HL-60/S4 (cell line): ENCODE data around the gene MPZL1.

Experiments
- in situ Hi-C: fragments of 300-500 bp; cut with MboI; formaldehyde crosslinking; loops from 2 replicates; pipeline ENCODE4 v1.14.3; 2022; ENCODE audit warnings: low sequenced_read_pairs

Gene MPZL1

DNA sequence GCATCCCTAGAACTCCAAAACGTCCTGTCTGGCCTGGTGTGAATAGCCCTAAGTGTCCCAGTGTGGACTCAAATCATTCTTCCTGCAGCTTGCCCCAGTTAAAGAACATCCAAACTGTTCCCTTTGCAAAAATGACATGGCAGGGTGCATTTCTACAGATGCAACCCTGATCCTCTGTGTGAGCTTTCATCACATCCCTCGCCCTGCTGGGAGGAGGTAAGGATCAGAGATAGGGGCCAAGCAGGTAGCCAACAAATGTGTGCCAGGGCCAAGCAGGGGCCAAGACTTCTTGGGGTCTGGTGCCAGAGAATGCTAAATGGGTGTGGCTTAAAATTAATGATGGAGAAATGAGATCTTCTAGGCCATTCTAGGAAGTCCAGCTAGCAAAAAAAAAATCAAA lies 27.1 kb upstream of the MPZL1 start:
- in situ Hi-C loops, result no loop called here

DNA sequence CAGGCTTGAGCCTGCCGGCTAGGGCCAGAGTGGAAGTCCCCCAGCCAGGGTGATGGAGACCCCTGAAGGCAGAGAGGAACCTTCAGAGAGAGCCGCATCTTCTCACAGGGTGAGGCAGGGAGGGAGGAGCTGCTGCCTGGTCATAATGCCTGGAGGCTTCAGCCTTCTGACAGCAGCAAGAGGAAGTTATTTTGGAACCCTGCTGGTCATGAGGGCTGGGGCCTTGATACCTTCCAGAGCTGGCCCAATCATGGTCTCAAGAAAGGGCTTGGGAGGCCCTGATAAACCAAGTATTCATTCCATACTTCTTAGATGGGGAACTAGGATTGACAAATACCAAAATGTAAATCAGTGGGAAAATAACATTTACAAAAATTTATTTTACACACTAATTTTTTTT lies 26.6 kb upstream of the MPZL1 start:
- in situ Hi-C loops, result no loop called here

DNA sequence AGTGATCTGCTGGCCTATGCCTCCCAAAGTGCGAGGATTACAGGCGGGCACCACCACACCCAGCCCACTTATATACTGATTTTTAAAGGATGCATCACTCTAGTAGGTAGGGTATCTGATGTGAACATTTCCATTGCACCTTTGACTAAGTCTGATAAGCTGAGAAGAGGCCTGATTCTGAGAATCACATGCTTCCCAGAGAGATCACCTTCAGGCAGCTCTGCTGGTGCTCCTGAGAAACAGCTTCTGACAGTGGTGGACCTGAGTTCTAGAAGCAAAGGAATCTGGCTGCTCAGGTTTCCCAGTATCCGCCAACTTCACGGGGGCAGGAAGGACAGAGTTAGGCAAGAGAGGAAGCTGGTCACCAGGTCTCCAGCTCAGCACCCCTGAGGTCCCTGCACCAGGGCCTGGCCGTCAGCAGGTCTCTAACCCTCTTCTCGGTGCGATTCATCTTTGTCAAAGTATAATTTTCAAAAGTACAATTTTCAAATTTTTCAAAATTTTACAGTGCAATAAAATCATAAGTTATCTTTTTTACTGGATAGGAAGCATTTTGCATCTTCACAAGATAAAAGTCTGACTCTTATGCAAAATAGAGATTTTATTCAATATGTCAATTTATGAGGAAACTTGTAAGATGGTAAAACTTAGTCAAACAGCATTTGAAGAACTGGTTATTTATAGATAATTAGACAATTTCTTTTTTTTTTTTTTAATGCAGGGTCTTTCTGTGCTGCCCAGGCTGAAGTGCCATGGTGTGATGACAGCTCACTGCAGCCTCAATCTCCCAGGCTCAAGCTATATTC lies 25.8 kb upstream of the MPZL1 start:
- in situ Hi-C loops, result no loop called here

DNA sequence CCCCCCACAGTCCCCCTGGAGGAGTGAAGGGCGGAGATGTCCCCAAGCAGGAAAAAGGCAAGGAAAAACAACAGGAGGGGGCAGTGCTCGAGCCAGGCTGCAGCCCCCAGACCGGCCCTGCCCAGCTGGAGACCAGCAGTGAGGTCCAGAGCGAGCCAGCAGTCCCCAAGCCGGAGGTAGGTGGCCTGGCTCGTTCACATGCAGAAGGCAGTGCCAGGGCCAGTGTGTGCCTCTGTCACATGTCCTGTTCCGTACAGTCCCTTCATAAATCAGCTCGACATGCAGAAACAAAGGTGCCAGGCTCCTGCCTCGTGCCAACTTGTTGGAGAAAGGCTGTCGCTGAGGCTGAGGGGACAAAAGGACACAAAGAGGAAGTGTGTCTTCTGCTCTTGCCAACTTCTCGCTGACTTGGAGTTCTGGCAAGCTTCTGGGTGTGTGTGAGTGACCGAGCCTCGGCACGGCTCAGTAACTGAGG lies 24.1 kb upstream of the MPZL1 start:
- in situ Hi-C loops, result no loop called here

DNA sequence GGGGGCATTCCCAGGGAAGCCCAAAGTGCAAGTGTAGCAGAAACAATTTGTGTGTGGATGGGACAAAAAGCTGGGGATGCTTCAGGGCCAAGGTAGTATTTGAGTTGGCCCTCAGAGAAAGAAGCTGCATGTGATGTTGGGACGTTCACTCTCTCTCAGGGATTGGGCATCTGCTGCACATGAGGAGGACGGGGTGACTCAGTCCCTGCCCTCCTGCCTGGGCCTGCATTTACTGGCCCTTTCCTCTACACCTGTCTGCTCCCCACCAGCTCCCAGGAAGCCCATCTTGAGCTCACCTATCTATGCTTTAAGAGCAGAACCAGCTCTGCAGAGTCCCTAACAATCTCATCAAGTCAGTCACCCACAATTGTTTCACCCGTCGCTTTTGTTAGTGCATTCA lies 23.5 kb upstream of the MPZL1 start:
- in situ Hi-C loops, result no loop called here

DNA sequence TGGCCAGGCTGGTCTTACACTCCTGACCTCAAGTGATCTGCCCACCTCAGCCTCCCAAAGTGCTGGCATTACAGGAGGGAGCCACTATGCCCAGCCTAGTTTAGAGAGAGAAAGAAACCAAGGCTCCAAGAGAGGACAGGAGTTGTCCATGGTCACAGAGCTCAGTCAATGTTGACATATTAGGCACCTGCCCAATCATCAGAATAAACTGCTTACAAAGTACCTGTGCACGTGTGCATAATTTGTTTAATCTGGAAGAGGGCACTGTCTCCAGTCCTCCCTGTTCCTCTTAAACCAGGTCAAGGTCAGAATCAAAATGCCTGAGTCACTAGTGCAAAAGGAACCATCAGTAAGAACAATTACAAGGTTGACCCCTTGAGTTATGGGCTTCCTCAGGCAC lies 20.3 kb upstream of the MPZL1 start:
- in situ Hi-C loops, result no loop called here

DNA sequence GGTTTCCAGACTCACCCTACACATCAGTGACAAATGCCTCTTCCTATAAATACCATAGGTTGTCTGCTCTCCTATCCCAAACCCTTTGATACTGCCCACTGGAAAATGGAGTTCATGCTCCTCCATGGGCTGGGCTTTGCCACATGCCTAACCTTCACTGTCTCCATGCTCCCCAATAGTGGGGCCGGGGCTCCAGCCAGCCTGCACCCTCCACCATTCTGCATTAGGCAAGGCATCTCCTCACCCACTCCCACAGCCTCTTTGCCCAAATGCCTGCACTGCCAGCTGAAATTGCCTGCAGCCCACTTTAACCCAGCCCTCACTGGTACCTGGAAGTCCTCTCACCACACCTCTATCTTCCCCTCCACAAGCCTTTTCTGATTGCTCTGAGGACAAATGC lies 18.2 kb upstream of the MPZL1 start:
- in situ Hi-C loops, result no loop called here

DNA sequence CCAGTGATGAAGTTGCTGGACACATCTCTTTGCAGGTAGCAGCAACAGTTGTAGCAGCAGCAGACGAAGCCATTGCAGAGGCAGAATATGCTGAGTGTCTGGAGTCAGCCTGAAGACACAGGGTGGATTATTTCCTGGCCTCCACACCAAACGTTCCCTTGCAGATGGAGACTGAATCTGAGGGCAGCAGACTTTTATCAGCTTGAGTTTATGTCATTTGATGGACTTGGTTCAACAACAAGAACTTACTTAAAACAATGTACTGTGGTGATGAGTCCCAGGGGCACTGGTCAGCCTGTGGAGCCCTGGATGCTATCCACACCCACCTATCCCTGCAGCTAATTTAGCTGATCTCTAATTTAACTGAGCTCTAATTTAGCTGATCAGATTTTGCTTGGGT lies 17.1 kb upstream of the MPZL1 start:
- in situ Hi-C loops, result no loop called here

DNA sequence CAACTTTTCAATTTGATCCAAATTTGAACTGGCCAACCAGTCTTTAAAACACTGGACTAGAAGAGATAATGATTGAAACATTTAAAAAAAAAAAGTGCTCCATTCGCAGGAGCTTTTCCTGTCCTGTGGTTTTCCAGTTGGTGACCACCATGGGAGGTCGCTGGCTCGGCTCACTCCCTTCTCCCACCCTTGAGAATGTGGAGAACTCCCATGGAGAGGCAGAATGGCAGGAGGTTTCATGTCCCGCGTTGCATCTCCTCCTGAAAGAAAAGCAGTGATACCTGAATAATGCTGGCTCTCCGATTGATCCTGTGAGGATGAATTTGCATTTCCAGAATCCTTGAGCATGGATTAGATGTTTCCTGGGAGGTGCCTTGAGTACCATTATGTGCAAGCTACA lies 16.5 kb upstream of the MPZL1 start:
- in situ Hi-C loops, result no loop called here

DNA sequence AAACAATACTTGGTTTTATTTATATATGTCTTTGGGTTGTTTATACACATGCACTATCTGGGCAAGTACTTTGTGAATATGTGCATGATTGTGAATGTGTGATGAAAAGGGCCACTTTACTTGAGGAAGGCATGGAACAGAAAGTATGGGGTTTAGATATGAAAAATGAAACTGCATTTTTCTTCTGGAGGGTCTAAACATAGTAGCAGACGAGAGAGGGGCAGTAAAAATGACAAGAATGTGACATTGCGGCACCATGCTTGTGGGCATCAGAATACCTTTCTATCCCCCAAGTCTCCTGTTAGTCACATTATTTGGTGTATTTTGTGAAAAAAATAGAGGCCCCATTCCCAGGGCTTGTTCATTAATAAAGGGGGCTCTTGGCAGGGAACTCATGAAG lies 15.4 kb upstream of the MPZL1 start:
- in situ Hi-C loops, result no loop called here

DNA sequence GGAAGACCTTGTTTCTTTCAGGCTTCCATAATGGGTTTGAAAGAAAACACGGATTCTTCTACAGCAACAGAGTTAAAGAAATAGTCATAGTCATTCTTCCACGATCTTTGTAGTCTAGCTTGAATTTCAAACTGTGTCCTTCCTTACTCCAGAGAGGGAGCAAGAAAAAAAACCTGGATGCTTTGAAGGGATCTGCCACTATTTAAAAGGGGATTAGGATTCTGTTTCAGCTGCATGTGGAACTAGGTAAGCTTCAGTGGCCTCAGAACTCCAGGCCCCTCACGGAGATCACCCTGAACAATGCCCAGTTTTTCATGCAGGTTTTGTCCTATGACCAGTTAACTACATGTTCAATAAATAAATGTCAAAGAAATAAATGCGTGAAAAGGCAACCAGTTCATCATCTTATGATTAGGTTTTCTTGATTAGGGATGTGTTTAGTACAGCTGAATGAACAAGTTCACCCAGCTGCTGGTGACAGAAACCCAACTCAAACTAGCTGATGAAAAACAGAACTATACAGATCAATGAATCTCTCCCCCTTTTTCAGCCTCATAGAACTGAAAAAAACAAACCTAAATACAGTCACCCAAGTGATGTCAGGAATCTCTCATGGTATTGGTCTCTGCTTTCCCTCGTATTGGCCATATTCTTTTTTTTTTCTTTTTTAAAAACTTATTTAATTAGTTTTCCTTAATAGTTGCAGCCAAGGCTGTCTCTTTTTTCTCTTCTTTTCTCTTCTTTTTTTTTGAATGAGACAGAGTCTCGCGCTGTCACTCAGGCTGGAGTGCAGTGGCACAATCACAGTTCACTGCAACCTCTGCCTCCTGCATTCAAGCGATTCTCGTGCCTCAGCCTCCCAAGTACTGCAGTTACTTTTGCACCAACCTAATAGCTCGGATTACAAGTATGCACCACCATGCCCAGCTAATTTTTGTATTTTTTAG lies 14.6 kb upstream of the MPZL1 start:
- in situ Hi-C loops, result no loop called here

DNA sequence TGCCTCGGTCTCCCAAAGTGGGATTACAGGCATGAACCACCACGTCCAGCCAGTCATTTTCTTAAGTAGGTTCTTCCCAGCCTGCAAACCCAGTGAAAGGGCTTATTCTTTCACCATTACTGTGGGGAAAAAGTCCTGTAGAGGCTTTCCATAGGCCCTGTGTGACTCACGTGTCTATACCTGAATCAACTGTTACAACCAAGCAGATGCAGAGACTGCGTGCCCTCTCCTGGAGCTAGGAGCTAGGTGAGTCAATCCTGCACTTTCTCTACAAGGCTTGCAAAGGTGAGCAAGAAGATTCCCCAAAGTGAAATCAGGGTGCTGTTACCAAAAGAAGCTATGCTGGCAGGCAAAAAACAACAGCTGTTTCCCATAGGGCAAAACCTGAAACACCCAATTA lies 13.8 kb upstream of the MPZL1 start:
- in situ Hi-C loops, result no loop called here

DNA sequence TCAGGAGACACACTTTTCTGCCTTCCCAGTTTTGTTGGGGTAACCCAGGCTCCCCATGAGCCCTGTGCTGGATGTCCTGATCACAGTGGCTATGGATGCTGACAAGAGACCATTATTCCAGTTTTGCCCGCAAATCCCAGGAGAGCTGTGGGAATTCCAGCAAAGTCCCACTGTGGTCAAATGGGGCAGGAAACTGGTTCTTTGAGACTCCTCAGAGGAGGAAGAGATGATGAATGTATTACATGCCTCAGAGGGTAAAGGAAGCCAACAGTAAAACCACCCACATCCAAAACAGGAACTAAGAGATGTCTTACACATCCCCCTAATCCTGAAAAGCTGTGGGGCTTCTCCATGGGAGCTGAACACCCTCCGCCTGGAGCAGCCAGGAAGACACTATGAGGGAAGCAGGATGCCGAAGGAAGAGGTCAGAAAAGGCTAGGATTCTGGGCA lies 12.8 kb upstream of the MPZL1 start:
- in situ Hi-C loops, result no loop called here

DNA sequence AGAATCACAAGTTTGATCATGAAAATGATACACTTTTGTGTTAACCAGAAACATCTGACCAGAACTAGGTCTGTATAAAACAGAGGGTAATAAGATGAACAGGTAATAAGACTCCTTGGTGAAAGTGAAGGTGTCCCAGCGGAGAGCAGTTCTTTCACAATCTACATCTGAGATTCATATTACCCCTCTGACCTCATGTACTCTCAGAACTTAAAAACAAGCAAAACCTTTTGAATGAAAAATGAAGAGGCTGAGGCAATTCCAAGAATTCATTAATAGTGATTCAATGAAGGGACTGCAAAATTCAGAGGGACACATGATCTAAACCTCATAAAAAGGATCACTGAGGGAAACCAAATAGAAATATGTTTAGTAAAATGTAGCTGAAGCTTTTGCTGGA lies 10.9 kb upstream of the MPZL1 start:
- in situ Hi-C loops, result no loop called here

DNA sequence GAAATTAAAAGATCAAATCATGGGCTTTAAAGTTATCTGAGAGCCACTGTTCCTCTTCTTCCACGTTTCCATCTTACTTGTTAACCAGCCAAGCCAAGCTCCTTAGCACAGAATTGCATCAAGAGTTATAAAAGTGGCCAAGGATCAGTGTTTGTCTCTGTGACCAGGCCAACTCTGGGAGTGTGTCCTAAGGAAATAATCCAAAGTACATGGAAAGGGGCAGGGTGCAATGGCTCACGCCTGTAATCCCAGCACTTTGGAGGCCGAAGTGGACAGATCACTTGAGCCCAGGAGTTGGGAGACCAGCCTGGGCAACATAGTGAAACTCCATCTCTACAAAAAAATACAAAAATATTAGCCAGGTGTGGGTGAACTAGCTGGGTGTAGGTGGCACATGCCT lies 10.0 kb upstream of the MPZL1 start:
- in situ Hi-C loops, result no loop called here

DNA sequence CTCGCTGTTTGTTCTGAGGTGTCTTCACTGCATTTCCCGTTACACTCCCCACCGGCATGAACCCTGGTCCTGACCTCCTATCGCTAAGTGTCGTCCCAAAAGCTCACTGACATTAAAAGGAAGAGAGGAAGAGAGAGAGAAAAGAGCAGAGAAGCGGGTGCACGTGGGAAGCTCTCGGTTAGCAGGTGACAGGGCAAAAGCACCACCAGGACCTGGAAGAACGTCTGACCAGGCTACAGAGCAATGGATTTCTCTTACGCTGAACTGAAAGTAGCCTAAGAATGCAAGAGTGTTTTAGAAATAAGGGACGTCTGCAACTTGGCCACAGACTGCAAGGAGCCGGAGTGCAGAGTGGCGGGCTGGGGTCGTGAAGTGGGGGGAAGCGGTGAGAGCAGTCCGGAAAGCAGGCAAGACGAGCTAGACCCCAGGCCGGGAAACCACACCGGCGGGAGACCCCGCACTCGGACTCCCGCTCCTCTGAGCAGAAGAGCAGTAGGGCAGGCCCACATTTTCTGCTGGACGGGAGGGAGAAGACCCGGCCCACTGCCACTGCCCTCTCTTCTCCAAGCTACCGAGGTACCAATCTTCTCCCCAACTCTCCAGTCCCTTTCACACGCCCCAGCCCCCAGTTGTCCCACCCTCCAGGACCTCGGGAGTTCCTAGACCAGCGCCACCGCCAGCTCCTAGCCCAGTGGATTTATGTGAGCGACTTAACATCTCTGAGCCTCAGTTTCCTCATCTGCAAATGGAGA lies 8.3 kb upstream of the MPZL1 start:
- in situ Hi-C loops, result no loop called here

DNA sequence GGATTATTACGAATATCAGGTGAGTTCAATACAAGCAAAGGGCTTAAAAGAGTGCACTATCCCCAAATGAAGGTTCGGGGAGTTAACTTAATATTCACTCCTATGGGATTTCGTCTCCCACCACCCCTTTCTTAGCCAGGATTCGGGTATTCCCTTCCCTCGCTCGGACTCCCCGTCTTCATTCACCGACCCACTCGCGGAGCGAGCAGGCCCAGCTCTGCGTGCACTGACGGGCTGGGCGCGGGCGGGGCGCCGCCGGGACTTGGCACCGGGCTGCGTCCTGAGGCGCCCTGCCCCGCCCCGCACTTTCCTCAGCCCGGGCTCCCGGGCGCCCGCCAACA lies 7.7 kb upstream of the MPZL1 start:
- in situ Hi-C loops, result no loop called here

DNA sequence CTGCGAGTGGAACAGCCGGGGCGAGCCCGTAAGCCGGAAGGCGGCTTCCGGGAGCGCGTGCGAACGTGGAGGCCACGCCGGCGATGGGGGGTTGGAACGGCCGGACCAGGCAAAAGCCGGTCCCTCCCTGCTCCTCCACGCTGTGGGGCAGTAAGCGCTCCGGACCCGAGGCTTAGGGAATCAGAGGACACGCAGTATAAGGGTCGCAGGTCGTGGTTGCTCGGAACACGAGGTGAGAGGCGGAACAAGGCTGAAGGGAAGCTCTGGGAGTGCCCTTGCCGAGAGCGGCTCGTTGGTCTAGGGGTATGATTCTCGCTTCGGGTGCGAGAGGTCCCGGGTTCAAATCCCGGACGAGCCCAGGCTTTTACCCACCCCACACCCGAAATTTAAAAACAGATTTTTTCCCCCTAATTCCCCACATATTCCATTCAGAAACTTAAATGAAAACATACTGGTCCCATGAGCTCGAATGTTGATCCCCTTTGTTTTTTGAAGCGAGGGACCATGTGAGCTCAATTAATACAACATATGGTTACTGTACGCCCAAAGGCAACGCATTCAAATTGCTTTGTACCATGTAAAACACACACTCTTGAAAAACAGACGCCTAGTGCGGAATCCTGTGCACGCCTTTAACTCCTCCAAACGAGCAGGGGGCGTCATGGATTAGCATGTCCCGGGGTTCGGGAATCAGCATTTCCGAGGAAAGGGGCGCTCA lies 7.2 kb upstream of the MPZL1 start:
- in situ Hi-C loops, result no loop called here

DNA sequence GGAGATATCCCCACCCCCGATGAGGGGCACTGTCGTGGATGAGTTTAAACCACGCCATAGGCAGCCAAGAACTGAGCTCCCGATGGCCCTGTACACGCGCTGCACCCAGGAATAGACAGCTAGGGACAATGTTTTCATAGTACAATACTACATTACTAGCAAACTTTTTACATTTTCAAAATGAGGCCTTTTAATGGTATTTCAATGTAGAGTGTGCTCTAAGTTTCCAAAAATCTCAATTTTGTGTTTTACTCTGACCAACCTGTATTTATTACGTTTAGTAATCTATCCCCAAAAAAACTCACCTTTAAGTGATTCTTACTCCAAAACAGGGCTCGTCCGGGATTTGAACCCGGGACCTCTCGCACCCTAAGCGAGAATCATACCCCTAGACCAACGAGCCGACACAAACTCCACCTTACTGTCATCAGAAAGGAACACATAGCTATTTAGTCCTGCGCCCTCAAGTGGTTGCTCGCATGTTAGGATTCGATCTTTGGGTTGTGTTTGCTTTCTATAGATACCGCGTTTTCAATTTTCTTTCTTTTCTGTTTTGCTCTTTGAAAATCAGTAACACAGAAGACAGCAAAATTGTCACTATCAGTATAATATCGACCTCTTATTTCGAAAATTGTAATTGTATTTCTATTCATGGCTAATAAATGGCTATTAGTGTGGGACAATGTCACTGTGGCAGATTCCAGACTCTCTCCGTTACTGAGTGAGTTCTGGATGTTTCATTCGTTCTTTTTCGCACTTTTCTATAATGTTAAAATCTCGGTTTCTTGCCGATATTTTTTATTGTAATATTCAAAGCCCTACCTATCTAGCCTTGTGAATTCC lies 6.4 kb upstream of the MPZL1 start:
- in situ Hi-C loops, result no loop called here

DNA sequence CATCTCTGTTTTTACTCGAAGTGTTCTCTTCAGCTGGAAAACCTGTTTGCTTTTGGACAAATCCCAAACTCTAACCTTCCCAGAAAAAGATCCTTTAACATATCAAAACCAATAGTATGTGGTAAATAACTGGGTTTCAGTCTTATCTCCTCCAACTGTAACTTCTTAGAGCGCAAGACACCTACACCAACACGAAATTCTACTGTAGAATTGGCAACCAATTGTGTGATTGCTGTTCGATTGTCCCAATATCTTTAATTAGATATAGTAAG lies 5.8 kb upstream of the MPZL1 start:
- in situ Hi-C loops, result no loop called here
